A549 (cell line): Measurements from ENCODE around the gene MYOD1. TPM values are rescaled to one million over a fixed set of nuclear protein-coding genes. Genes with fewer than 3 reads are reported as not detected.

Source experiments
- ATAC-seq, 2 experiments: fragments of 200-7000 bp in 1 of 2; fragments of >200 bp in 1 of 2; cut with Nextera tagmentation in 1 of 2; cut with Tn5 transposase in 1 of 2; 3 replicates each; pipeline versions ENCODE4 v1.8.0 to v1.9.1; 2018 to 2020; ENCODE audit warnings: mild to moderate bottlenecking in 1 of 2, moderate library complexity in 1 of 2
- CTCF ChIA-PET: fragments of 300-600 bp; sonication (Branson Sonifier 250); formaldehyde crosslinking; extraction: SDS; loops from one replicate; lab custom pipeline; 2021; ENCODE audit warnings: antibody characterized with exemption, inconsistent platforms; lab: Yijun Ruan, JAX
- POLR2A ChIA-PET: fragments of 350-600 bp; formaldehyde crosslinking; extraction: SDS; loops from one replicate; lab custom pipeline; 2021; ENCODE audit warnings: antibody characterized with exemption, inconsistent platforms; lab: Yijun Ruan, JAX
- DNase-seq, 2 experiments: peaks; one replicate each; pipeline versions ENCODE4 v3.0.0 to v3.0.0-alpha.2; 2011 to 2016; ENCODE audit warnings: low read depth in 1 of 2, low spot score in 1 of 2
- FAIRE-seq: peaks from 2 replicates; lab custom pipeline; 2011; peaks lifted over from hg19 to GRCh38; lab: Jason Lieb, UNC
- H3K27ac ChIP-seq, 2 experiments: fragments of >200 bp; sonication (Bioruptor Twin); formaldehyde crosslinking; 3 replicates each; pipeline ENCODE4 v1.5.1; 2016 to 2017
- H3K4me1 ChIP-seq: fragments of >200 bp; sonication (Bioruptor Twin); formaldehyde crosslinking; 3 replicates; pipeline ENCODE4 v1.6.1; 2016
- H3K4me2 ChIP-seq: fragments of >200 bp; sonication (Bioruptor Twin); formaldehyde crosslinking; 3 replicates; pipeline ENCODE4 v1.6.1; 2016
- H3K4me3 ChIP-seq: fragments of >200 bp; sonication (Bioruptor Twin); formaldehyde crosslinking; 3 replicates; pipeline ENCODE4 v1.5.1; 2016
- H3K9me3 ChIP-seq: fragments of >200 bp; sonication (Bioruptor Twin); formaldehyde crosslinking; 3 replicates; pipeline ENCODE4 v1.6.1; 2016
- CBX2 ChIP-seq: fragments of 200-600 bp; sonication (generic); IDR thresholded peaks from 2 replicates; pipeline ENCODE4 v1.6.1; 2016; ENCODE audit warnings: low read depth, mild to moderate bottlenecking, borderline replicate concordance
- CBX8 ChIP-seq: fragments of 200-600 bp; sonication (generic); IDR thresholded peaks from 2 replicates; pipeline ENCODE4 v1.6.1; 2016
- CEBPB ChIP-seq, 2 experiments: fragments of >200 bp in 1 of 2; sonication (Bioruptor Twin) in 1 of 2; formaldehyde crosslinking in 1 of 2; IDR thresholded peaks; 2 replicates each; pipeline ENCODE4 v1.6.1; 2012 to 2016
- EHF ChIP-seq: fragments of 250-450 bp; sonication (Bioruptor Pico); IDR thresholded peaks from 2 replicates; pipeline ENCODE4 v1.5.0; 2020; ENCODE audit warnings: mild to moderate bottlenecking
- ESRRA ChIP-seq: fragments of 150-350 bp; IDR thresholded peaks from 2 replicates; pipeline ENCODE4 v1.6.1; 2014; ENCODE audit warnings: mild to moderate bottlenecking, low read length, borderline replicate concordance
- FOSL2 ChIP-seq, 2 experiments: fragments of 450-650 bp in 1 of 2; fragments of >200 bp in 1 of 2; sonication (Bioruptor Twin) in 1 of 2; formaldehyde crosslinking; IDR thresholded peaks; 2 replicates each; pipeline versions ENCODE4 v1.5.0 to v1.6.1; 2016 to 2020; ENCODE audit warnings: mild to moderate bottlenecking in 1 of 2, moderate library complexity in 1 of 2
- GATA3 ChIP-seq: IDR thresholded peaks from 2 replicates; pipeline ENCODE4 v1.6.1; 2012; ENCODE audit warnings: borderline replicate concordance
- HEYL ChIP-seq: fragments of 250-450 bp; sonication (Bioruptor Pico); IDR thresholded peaks from 2 replicates; pipeline ENCODE4 v1.8.0; 2021; ENCODE audit warnings: mild to moderate bottlenecking, moderate library complexity
- HOXB13 ChIP-seq: fragments of 250-450 bp; sonication (Bioruptor Pico); IDR thresholded peaks from 2 replicates; pipeline ENCODE4 v1.5.0; 2020; ENCODE audit warnings: low read depth, mild to moderate bottlenecking, moderate library complexity
- KDM1A ChIP-seq: fragments of 200-600 bp; sonication (generic); IDR thresholded peaks from 2 replicates; pipeline ENCODE4 v1.6.1; 2016; ENCODE audit warnings: low read depth, mild to moderate bottlenecking
- KDM5A ChIP-seq: fragments of 200-600 bp; sonication (generic); IDR thresholded peaks from 2 replicates; pipeline ENCODE4 v1.6.1; 2016; ENCODE audit warnings: antibody characterized with exemption, mild to moderate bottlenecking
- NPAS2 ChIP-seq: fragments of 250-450 bp; sonication (Bioruptor Pico); IDR thresholded peaks from 2 replicates; pipeline ENCODE4 v1.8.0; 2022; ENCODE audit warnings: mild to moderate bottlenecking, moderate library complexity, borderline replicate concordance
- NR3C1 ChIP-seq: fragments of >200 bp; sonication (Bioruptor Twin); formaldehyde crosslinking; IDR thresholded peaks from 3 replicates; pipeline ENCODE4 v1.6.1; 2017
- RARB ChIP-seq: fragments of 250-450 bp; sonication (Bioruptor Pico); IDR thresholded peaks from 2 replicates; pipeline ENCODE4 v1.8.0; 2021; ENCODE audit warnings: mild to moderate bottlenecking, moderate library complexity
- RFX5 ChIP-seq: fragments of 450-650 bp; IDR thresholded peaks from 2 replicates; pipeline ENCODE4 v1.7.1; 2014; ENCODE audit warnings: antibody characterized with exemption, mild to moderate bottlenecking, moderate library complexity
- SMC3 ChIP-seq: fragments of >200 bp; sonication (Bioruptor Twin); formaldehyde crosslinking; IDR thresholded peaks from 3 replicates; pipeline ENCODE4 v1.6.1; 2018; ENCODE audit warnings: inconsistent platforms
- TFCP2L1 ChIP-seq: fragments of 250-450 bp; sonication (Bioruptor Pico); IDR thresholded peaks from 2 replicates; pipeline ENCODE4 v1.5.0; 2021; ENCODE audit warnings: mild to moderate bottlenecking
- TP53 ChIP-seq: fragments of 250-450 bp; sonication (Bioruptor Pico); IDR thresholded peaks from 2 replicates; pipeline ENCODE4 v1.5.0; 2021; ENCODE audit warnings: mild to moderate bottlenecking, moderate library complexity
- ZC3H11A ChIP-seq: fragments of 450-650 bp; IDR thresholded peaks from 2 replicates; pipeline ENCODE4 v1.6.1; 2014; ENCODE audit warnings: antibody characterized with exemption, mild to moderate bottlenecking
- ZSCAN20 ChIP-seq: fragments of 250-450 bp; sonication (Bioruptor Pico); IDR thresholded peaks from 2 replicates; pipeline ENCODE4 v1.8.0; 2022; ENCODE audit warnings: mild to moderate bottlenecking, moderate library complexity
- WGBS: methylation state at CpG from one replicate; pipeline ENCODE4 v1.1.6; 2017; ENCODE audit errors: missing lambda C conversion rate; 5-methylcytosine and 5-hydroxymethylcytosine counted together
- polyA plus RNA-seq, 4 experiments: library from polyadenylated mRNA; depleted of rRNA in 3 of 4; stranded (reverse); fragments of >200 nt; fragmentation: RNase III in 1 of 4; extraction: RNeasy Plus Mini Kit Qiagen cat#74134 plus additional on column Dnase treatment in 1 of 4; gene quantifications; 2 replicates in 3 of 4; 3 replicates in 1 of 4; pipeline ENCODE4 v1.2.3, GENCODE V29; 2011 to 2017
- TF ChIP-seq, protein P1 (sequence below): IDR thresholded peaks from 2 replicates; pipeline ENCODE4 v1.6.1; 2012
- TF ChIP-seq, protein P2 (sequence below): fragments of 200-600 bp; sonication (generic); IDR thresholded peaks from 2 replicates; pipeline ENCODE4 v1.6.1; 2016; ENCODE audit warnings: antibody characterized with exemption, mild to moderate bottlenecking, moderate library complexity
- TF ChIP-seq, protein P3 (sequence below): fragments of 250-450 bp; sonication (Bioruptor Pico); IDR thresholded peaks from 2 replicates; pipeline ENCODE4 v1.5.0; 2021; ENCODE audit warnings: mild to moderate bottlenecking, moderate library complexity, borderline replicate concordance
- TF ChIP-seq, protein P4 (sequence below): fragments of >200 bp; sonication (Bioruptor Twin); formaldehyde crosslinking; IDR thresholded peaks from 2 replicates; pipeline ENCODE4 v1.6.1; 2016
- TF ChIP-seq, protein P5 (sequence below): fragments of 150-350 bp; IDR thresholded peaks from 2 replicates; pipeline ENCODE4 v1.6.1; 2014; ENCODE audit warnings: low read depth, mild to moderate bottlenecking, low read length
- TF ChIP-seq, protein P6 (sequence below): fragments of >200 bp; sonication (Bioruptor Twin); formaldehyde crosslinking; IDR thresholded peaks from 3 replicates; pipeline ENCODE4 v1.5.1; 2016

The MYOD1 gene
- polyA plus RNA-seq, 2 of the 4 experiments (the other 2 are of a cell fraction): not detected

DNA sequence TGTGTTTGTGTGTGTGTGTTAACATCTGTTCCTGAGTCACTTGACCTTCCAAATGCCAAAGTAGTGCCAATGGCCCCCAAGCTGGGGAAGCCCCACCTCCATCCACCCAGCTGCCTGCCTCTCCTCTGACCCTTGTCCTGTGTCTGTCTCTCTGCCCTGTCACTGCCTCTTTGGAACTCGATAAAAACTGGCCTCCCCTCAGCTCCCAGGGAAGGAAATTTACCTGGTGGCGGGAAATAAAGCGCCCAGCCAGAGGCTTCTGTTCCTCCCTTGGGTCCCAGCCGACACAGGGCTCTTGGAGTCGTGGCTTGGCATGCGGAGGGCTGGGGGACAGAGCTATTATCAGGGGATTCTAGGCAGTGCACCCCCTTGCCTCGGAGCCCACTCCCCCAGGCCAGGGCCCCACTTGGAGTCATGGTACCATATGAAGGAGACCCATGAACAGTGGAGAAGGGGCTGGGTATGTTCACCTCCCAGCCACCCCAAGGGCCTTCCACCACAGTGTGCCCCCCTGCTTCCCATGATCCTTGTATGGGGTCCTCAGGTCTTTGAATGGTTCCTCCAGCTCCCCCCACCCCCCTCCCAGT is 21.4 kb downstream of the MYOD1 start (continued):
- TF ChIP-seq RARB (CRISPR knock-in tag) (no peak), TFCP2L1 (CRISPR knock-in tag) (no peak), NR3C1 (no peak), FOSL2 (IDR thresholded peaks at IDR 0.05) (no peak), FOSL2 (CRISPR knock-in tag; IDR thresholded peaks at IDR 0.05) (no peak)

DNA sequence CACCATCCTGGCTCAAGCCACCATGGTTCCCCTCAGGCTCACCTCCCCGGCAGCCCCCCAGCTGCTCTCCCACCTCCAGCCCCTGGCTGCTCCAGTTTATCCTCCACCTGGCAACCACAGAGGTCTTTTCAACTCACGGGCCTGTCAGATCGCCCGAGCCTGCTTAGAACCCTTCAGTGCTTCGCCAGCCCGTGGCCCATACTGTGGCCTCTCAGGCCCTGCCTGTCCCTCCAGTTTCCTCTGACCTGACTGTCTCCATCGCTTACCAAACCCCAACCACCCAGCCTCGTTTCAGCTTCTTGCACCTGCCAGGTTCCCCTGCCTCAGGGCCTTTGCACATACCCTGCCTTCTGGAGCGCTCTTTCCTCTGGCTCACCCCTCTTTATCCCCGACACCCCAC is 22.1 kb downstream of the MYOD1 start:
- no peak for DNase-seq
- no peak overlapping the region for H3K4me2 ChIP-seq
- WGBS: 53% methylated on average over 9 of the region's 10 CpGs
- TF ChIP-seq HOXB13: no peak
- no peak for TF ChIP-seq NPAS2 (CRISPR knock-in tag)
- no peak for TF ChIP-seq TFCP2L1 (CRISPR knock-in tag)
- TF ChIP-seq EHF (CRISPR knock-in tag): no peak
- TF ChIP-seq CEBPB (IDR thresholded peaks at IDR 0.05): no peak
- TF ChIP-seq FOSL2 (IDR thresholded peaks at IDR 0.05): no peak
- TF ChIP-seq FOSL2 (CRISPR knock-in tag; IDR thresholded peaks at IDR 0.05): no peak
- TF ChIP-seq HEYL: no peak
- TF ChIP-seq, protein P1, sequence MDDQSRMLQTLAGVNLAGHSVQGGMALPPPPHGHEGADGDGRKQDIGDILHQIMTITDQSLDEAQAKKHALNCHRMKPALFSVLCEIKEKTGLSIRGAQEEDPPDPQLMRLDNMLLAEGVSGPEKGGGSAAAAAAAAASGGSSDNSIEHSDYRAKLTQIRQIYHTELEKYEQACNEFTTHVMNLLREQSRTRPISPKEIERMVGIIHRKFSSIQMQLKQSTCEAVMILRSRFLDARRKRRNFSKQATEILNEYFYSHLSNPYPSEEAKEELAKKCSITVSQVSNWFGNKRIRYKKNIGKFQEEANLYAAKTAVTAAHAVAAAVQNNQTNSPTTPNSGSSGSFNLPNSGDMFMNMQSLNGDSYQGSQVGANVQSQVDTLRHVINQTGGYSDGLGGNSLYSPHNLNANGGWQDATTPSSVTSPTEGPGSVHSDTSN: no peak
- TF ChIP-seq ESRRA: no peak
- TF ChIP-seq TP53 (CRISPR knock-in tag): no peak
- TF ChIP-seq KDM5A: no peak
- no peak for TF ChIP-seq ZC3H11A
- TF ChIP-seq KDM1A: no peak
- TF ChIP-seq, protein P2, sequence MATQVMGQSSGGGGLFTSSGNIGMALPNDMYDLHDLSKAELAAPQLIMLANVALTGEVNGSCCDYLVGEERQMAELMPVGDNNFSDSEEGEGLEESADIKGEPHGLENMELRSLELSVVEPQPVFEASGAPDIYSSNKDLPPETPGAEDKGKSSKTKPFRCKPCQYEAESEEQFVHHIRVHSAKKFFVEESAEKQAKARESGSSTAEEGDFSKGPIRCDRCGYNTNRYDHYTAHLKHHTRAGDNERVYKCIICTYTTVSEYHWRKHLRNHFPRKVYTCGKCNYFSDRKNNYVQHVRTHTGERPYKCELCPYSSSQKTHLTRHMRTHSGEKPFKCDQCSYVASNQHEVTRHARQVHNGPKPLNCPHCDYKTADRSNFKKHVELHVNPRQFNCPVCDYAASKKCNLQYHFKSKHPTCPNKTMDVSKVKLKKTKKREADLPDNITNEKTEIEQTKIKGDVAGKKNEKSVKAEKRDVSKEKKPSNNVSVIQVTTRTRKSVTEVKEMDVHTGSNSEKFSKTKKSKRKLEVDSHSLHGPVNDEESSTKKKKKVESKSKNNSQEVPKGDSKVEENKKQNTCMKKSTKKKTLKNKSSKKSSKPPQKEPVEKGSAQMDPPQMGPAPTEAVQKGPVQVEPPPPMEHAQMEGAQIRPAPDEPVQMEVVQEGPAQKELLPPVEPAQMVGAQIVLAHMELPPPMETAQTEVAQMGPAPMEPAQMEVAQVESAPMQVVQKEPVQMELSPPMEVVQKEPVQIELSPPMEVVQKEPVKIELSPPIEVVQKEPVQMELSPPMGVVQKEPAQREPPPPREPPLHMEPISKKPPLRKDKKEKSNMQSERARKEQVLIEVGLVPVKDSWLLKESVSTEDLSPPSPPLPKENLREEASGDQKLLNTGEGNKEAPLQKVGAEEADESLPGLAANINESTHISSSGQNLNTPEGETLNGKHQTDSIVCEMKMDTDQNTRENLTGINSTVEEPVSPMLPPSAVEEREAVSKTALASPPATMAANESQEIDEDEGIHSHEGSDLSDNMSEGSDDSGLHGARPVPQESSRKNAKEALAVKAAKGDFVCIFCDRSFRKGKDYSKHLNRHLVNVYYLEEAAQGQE: no peak
- no peak for FAIRE-seq
- no peaks in the 10 kb centered on the region for H3K4me1 ChIP-seq
- POLR2A ChIA-PET: no interaction called here
- no peak overlapping the region for H3K27ac ChIP-seq
- ATAC-seq: no peak
- CTCF ChIA-PET: interaction anchor here (1.1 to 9.8 kb wide), 3 partner anchors 10 to 240 kb away, joined by 4 to 94 read pairs (median 5); no protein-coding TSS in a partner anchor
- no peak overlapping the region for H3K4me3 ChIP-seq
- H3K9me3 ChIP-seq: no peaks in the 10 kb centered on the region

DNA sequence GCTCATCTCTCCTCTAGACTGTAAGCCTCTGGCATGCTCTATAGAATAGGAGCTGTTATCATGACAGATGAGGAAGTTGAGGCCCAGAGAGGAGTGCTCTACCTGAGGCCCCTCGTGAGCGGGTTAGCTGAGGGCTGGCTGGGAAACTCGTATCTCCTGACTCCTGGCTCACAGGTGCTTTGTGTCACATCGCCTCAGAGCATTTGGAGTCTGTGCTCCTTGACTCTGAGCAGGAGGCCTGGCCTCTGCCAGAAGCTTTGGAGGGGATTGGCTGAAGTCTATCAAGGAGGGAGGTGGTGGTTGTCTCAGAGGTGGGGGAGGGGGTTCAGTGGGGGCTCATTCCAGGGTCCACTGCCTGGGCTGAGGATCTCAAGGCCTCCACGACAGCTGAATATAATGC is 22.6 kb downstream of the MYOD1 start:
- no peak overlapping the region for H3K4me3 ChIP-seq
- no peak overlapping the region for H3K4me2 ChIP-seq
- POLR2A ChIA-PET: no interaction called here
- H3K9me3 ChIP-seq: no peaks in the 10 kb centered on the region
- DNase-seq (no peak), ATAC-seq (no peak), FAIRE-seq (no peak)
- 50% methylated on average over 4 of the region's 5 CpGs for WGBS
- no peaks in the 10 kb centered on the region for H3K4me1 ChIP-seq
- CTCF ChIA-PET: interaction anchor here (1.1 to 9.8 kb wide), 3 partner anchors 10 to 239 kb away, joined by 4 to 94 read pairs (median 5); no protein-coding TSS in a partner anchor
- H3K27ac ChIP-seq: no peak overlapping the region
- TF ChIP-seq CBX8 (no peak), ZSCAN20 (no peak), RFX5 (no peak), HOXB13 (no peak), TP53 (CRISPR knock-in tag) (no peak), CBX2 (no peak), SMC3 (no peak), GATA3 (no peak)
- TF ChIP-seq, protein P3, sequence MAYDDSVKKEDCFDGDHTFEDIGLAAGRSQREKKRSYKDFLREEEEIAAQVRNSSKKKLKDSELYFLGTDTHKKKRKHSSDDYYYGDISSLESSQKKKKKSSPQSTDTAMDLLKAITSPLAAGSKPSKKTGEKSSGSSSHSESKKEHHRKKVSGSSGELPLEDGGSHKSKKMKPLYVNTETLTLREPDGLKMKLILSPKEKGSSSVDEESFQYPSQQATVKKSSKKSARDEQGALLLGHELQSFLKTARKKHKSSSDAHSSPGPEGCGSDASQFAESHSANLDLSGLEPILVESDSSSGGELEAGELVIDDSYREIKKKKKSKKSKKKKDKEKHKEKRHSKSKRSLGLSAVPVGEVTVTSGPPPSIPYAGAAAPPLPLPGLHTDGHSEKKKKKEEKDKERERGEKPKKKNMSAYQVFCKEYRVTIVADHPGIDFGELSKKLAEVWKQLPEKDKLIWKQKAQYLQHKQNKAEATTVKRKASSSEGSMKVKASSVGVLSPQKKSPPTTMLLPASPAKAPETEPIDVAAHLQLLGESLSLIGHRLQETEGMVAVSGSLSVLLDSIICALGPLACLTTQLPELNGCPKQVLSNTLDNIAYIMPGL (CRISPR knock-in tag): no peak
- TF ChIP-seq, protein P4, sequence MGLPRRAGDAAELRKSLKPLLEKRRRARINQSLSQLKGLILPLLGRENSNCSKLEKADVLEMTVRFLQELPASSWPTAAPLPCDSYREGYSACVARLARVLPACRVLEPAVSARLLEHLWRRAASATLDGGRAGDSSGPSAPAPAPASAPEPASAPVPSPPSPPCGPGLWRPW: no peak
- TF ChIP-seq, protein P5, sequence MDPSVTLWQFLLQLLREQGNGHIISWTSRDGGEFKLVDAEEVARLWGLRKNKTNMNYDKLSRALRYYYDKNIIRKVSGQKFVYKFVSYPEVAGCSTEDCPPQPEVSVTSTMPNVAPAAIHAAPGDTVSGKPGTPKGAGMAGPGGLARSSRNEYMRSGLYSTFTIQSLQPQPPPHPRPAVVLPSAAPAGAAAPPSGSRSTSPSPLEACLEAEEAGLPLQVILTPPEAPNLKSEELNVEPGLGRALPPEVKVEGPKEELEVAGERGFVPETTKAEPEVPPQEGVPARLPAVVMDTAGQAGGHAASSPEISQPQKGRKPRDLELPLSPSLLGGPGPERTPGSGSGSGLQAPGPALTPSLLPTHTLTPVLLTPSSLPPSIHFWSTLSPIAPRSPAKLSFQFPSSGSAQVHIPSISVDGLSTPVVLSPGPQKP: no peak
- TF ChIP-seq, protein P6, sequence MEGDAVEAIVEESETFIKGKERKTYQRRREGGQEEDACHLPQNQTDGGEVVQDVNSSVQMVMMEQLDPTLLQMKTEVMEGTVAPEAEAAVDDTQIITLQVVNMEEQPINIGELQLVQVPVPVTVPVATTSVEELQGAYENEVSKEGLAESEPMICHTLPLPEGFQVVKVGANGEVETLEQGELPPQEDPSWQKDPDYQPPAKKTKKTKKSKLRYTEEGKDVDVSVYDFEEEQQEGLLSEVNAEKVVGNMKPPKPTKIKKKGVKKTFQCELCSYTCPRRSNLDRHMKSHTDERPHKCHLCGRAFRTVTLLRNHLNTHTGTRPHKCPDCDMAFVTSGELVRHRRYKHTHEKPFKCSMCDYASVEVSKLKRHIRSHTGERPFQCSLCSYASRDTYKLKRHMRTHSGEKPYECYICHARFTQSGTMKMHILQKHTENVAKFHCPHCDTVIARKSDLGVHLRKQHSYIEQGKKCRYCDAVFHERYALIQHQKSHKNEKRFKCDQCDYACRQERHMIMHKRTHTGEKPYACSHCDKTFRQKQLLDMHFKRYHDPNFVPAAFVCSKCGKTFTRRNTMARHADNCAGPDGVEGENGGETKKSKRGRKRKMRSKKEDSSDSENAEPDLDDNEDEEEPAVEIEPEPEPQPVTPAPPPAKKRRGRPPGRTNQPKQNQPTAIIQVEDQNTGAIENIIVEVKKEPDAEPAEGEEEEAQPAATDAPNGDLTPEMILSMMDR: no peak
